Pancreas (tissue), 10 donors: Measurements from ENCODE around the gene SLC31A2. TPM values are rescaled to one million over a fixed set of nuclear protein-coding genes. Genes with fewer than 3 reads are reported as not detected.

Source experiments
- ATAC-seq, 4 donors: fragments of 200-7000 bp; cut with Tn5 transposase; one replicate each; pipeline versions ENCODE4 v1.8.0 to v1.9.1; 2020; ENCODE audit warnings: mild to moderate bottlenecking in 4 of 4, moderate library complexity in 4 of 4
- DNase-seq, 6 donors: peaks; one replicate each; pipeline ENCODE4 v3.0.0-alpha.2; 2020
- FAIRE-seq: peaks from 2 replicates; lab custom pipeline; 2012; peaks lifted over from hg19 to GRCh38; lab: Jason Lieb, UNC
- H3K27ac ChIP-seq, 4 donors: fragments of 200-600 bp; sonication (generic); 1 replicate in 3 of 4; 2 replicates in 1 of 4; pipeline versions ENCODE4 v1.5.0 to v1.8.0; 2020
- H3K27me3 ChIP-seq, 4 donors: fragments of 200-600 bp; one replicate each; pipeline ENCODE4 v1.8.0; 2021
- H3K36me3 ChIP-seq, 3 donors: fragments of 200-600 bp; sonication (generic) in 1 of 3; one replicate each; pipeline versions ENCODE4 v1.5.0 to v1.8.0; 2020 to 2021
- H3K4me1 ChIP-seq, 3 donors: fragments of 200-600 bp; one replicate each; pipeline ENCODE4 v1.8.0; 2021
- H3K4me3 ChIP-seq, 4 donors: fragments of 200-600 bp; sonication (generic) in 2 of 4; one replicate each; pipeline versions ENCODE4 v1.5.0 to v1.8.0; 2020 to 2021
- H3K9me3 ChIP-seq, 4 donors: fragments of 200-600 bp; one replicate each; pipeline ENCODE4 v1.8.0; 2021
- WGBS, 2 donors: extraction: QIAGEN DNeasy Blood & Tissue Kit; methylation state at CpG; one replicate each; pipeline ENCODE4 v1.1.7; 2013; 5-methylcytosine and 5-hydroxymethylcytosine counted together
- intact Hi-C, 3 donors: fragments of 100-400 bp; cut with DNase I; formaldehyde crosslinking; loops; one replicate each; pipeline versions ENCODE4 v1.11.1 to v1.14.2; 2022
- polyA plus RNA-seq, 2 donors: library from polyadenylated mRNA; stranded (reverse); fragments of 200-250 nt; gene quantifications; one replicate each; pipeline ENCODE4 v1.2.3, GENCODE V29; 2013
- total RNA-seq, 6 donors: library from RNA; stranded (reverse); fragmentation: NEBNext Ultra II Directional in 4 of 6; extraction: Animal tissue kit (Norgen Biotek cat#: 25700) in 4 of 6; gene quantifications; one replicate each; pipeline versions ENCODE4 v1.2.1 to v1.2.4, GENCODE V29; 2021 to 2023
- TF ChIP-seq, protein P1 (sequence below), 4 donors: fragments of 200-600 bp; sonication (generic) in 3 of 4; IDR thresholded peaks; one replicate each; pipeline versions ENCODE4 v1.5.0 to v1.8.0; 2021; ENCODE audit warnings: antibody characterized with exemption in 4 of 4
- donor health status: healthy with polysubstance abuse.
- donor health status: DM: no; HTN: no; CAD: no; lungs with moderate emphysema.
- donor health status: DM: no; HTN: no; CAD: no.
- donor health status: control.
- donor health status: control.
- donor health status: Bipolar disorder and iron deficiency.
- donor health status: DM: yes; HTN: yes; CAD: no.
- donor health status: DM: no; HTN: no; CAD: no.
- donor health status: DM: no; HTN: no; CAD: no.
- donor health status: DM: yes; HTN: yes; CAD: no.

Gene SLC31A2
- total and polyA plus RNA-seq, 8 donors, result 5.3 to 11.9 (median 8.6) TPM

DNA sequence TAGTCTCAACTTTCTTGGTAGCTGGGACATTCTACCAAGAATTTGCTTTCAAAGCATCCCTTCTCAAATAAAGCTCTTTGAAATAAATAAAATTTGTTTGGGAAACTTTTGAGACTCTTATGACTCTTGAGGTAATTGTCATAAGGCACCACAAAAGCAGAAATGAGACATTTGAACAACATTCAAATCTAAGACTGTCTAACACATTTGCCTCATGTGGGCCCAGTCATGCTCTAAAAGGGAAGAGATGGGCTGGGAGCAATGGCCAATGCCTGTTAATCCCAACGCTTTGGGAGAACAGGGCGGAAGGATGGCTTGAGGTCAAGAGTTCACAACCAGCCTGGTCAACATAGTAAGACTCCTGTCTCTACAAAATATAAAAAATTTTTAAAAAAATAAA is 26.4 kb downstream of the SLC31A2 start:
- Histone ChIP-seq H3K4me1 (no peaks in the 10 kb centered on the region), H3K27me3 (no peaks in the 10 kb centered on the region), H3K4me3 (no peak overlapping the region), H3K36me3 (peaks cover 0 to 64% (median 34%) of the 10 kb centered on the region in 3 donors), H3K9me3 (no peaks in the 10 kb centered on the region), H3K27ac (no peak overlapping the region)
- no peak for FAIRE-seq
- intact Hi-C loops, result no loop called here
- 97 to 100% methylated on average over 2 of the region's 2 CpGs for WGBS, 2 donors
- no peak for ATAC-seq
- DNase-seq, result no peak
- TF ChIP-seq, protein P1, sequence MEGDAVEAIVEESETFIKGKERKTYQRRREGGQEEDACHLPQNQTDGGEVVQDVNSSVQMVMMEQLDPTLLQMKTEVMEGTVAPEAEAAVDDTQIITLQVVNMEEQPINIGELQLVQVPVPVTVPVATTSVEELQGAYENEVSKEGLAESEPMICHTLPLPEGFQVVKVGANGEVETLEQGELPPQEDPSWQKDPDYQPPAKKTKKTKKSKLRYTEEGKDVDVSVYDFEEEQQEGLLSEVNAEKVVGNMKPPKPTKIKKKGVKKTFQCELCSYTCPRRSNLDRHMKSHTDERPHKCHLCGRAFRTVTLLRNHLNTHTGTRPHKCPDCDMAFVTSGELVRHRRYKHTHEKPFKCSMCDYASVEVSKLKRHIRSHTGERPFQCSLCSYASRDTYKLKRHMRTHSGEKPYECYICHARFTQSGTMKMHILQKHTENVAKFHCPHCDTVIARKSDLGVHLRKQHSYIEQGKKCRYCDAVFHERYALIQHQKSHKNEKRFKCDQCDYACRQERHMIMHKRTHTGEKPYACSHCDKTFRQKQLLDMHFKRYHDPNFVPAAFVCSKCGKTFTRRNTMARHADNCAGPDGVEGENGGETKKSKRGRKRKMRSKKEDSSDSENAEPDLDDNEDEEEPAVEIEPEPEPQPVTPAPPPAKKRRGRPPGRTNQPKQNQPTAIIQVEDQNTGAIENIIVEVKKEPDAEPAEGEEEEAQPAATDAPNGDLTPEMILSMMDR (IDR thresholded peaks at IDR 0.05), result no peak

DNA sequence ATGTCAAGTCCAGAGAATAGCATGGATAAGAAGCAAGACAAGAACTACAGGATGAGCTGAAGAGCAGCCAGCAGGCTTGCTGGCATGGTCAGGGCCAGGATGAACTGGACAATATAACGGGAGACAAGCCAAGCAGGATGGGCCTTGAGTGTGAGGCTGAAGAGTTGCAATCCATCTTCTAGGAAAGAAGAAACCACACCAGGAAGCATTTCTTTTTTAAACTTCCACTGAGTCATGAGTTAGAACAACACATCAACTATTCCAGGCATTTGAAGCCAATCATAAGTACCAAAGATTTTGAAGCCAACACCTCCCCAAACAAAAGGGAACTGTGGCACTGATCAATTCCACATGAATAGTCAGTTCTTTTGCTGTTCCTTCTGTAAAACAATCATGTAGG is 27.3 kb downstream of the SLC31A2 start:
- no peak for ATAC-seq
- no peak overlapping the region for H3K4me3 ChIP-seq
- H3K36me3 ChIP-seq, result peaks cover 0 to 63% (median 28%) of the 10 kb centered on the region in 3 donors

DNA sequence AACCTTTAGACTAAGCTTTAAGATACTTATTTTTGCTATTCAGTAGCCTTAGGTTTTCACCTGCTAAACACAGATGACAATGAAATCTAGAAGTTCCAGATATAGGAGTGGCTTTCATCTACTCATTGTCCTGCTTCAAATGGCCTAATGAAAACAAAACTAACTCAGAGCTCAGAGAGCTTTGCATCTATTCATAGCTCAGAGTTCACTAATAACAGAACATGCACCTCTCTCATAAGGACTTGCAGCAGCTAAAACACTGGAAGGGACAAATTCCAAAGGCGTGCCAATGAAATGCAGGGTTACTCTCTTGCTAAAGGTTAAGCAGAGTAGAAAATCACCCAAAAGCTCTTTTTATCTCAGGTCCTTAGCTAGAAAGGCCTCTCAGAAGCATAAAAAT is 29.0 kb downstream of the SLC31A2 start:
- 92 to 95% methylated on average over 1 of the region's 1 CpG for WGBS, 2 donors

More for the DNA sequence above, 27.3 kb downstream of the SLC31A2 start:
- FAIRE-seq (no peak), DNase-seq (no peak)
- Histone ChIP-seq H3K4me1 (no peaks in the 10 kb centered on the region), H3K27me3 (no peaks in the 10 kb centered on the region), H3K9me3 (no peaks in the 10 kb centered on the region), H3K27ac (no peak overlapping the region)
- 94 to 97% methylated on average over 1 of the region's 1 CpG for WGBS, 2 donors
- intact Hi-C loops, result no loop called here
- TF ChIP-seq, protein P1 (IDR thresholded peaks at IDR 0.05), result no peak

DNA sequence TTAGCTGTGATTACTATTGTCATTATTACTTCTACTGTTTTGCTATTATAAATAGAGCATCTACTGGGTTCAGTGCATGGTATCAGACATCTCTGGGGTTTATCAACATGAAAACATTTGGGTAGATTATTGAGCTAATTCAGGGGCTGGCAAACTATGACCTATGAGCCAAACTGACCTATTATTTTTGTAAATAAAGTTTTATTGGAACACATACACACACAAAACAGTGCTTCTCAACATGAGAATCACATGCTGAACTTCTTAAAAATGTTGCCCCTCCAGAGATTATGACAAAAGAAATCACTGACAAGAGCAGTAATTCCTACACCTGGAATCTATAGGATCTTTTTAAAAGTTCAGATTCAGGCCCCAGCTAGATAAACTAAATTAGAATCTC is 30.4 kb downstream of the SLC31A2 start:
- H3K36me3 ChIP-seq, result peaks cover 5 to 70% (median 23%) of the 10 kb centered on the region in 3 donors

More for the DNA sequence above, 29.0 kb downstream of the SLC31A2 start:
- H3K4me1 ChIP-seq, result no peaks in the 10 kb centered on the region
- no peak for DNase-seq
- no peaks in the 10 kb centered on the region for H3K27me3 ChIP-seq
- TF ChIP-seq, protein P1 (IDR thresholded peaks at IDR 0.05), result no peak
- ATAC-seq, result no peak
- H3K9me3 ChIP-seq, result no peaks in the 10 kb centered on the region
- no peak overlapping the region for H3K4me3 ChIP-seq
- peaks cover 3 to 64% (median 16%) of the 10 kb centered on the region in 3 donors for H3K36me3 ChIP-seq
- FAIRE-seq, result no peak
- intact Hi-C loops, result no loop called here
- H3K27ac ChIP-seq, result no peak overlapping the region

DNA sequence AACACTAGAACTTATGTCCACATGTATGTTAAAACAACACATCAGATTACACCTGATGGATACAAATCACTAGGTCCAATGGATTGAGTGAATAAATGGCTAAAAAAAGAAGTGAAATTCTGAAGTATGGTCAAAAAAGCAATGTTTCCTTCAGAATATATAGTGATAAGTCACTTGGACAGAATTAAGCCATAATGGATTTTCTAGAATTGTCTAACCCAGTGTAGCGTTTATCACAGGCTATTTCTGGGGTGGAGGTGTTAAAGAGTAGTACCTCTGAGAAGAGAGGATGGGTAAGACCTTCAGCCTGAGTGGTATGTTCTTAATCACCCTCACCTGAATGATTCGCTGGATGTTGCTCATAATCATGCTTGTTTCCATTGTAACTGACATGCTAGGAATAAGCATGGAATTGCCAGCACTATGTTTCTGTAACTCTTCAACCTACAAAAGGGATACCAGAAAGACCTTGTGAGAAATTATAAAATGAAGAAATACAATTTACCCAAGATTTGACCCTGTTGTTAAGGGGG is 33.2 kb downstream of the SLC31A2 start:
- FAIRE-seq, result no peak
- intact Hi-C loops, result no loop called here
- TF ChIP-seq, protein P1 (IDR thresholded peaks at IDR 0.05), result no peak
- Histone ChIP-seq H3K9me3 (no peaks in the 10 kb centered on the region), H3K4me3 (no peak overlapping the region), H3K4me1 (no peaks in the 10 kb centered on the region), H3K27me3 (no peaks in the 10 kb centered on the region), H3K36me3 (peaks cover 5 to 55% (median 30%) of the 10 kb centered on the region in 3 donors), H3K27ac (no peak overlapping the region)
- no peak for DNase-seq
- 97% methylated on average over 2 of the region's 2 CpGs for WGBS, 2 donors
- ATAC-seq, result no peak

More for the DNA sequence above, 30.4 kb downstream of the SLC31A2 start:
- Histone ChIP-seq H3K9me3 (no peaks in the 10 kb centered on the region), H3K4me3 (no peak overlapping the region), H3K27me3 (no peaks in the 10 kb centered on the region), H3K27ac (no peak overlapping the region), H3K4me1 (no peaks in the 10 kb centered on the region)
- FAIRE-seq (no peak), ATAC-seq (no peak), DNase-seq (no peak)
- TF ChIP-seq, protein P1 (IDR thresholded peaks at IDR 0.05), result no peak
- intact Hi-C loops, result no loop called here
